HCT116 (cell line): ENCODE measurements around the gene MYH14. TPM values are rescaled to one million over a fixed set of nuclear protein-coding genes. Genes with fewer than 3 reads are reported as not detected.

Source experiments
- ATAC-seq: fragments of 200-7000 bp; cut with Tn5 transposase; 2 replicates; pipeline ENCODE4 v1.9.1; 2020; ENCODE audit warnings: mild to moderate bottlenecking, moderate library complexity
- BruUV-seq: library from RNA; stranded (reverse); fragments of 400-500 nt; replicated peaks from 2 replicates; lab custom pipeline; 2021; lab: Mats Ljungman, UMichigan
- CTCF ChIA-PET: fragments of 300-600 bp; sonication (Branson Sonifier 250); formaldehyde crosslinking; loops from one replicate; lab custom pipeline; 2021; ENCODE audit warnings: antibody characterized with exemption; lab: Charles Lee
- POLR2A ChIA-PET: fragments of 300-600, 350-600 bp; sonication (Branson Sonifier 250); formaldehyde crosslinking; loops from one replicate; lab custom pipeline; 2021; ENCODE audit warnings: antibody characterized with exemption; lab: Charles Lee
- RAD21 ChIA-PET, 2 experiments: fragments of 300-600 bp; sonication (Branson Sonifier 250); formaldehyde crosslinking; loops; one replicate each; lab custom pipeline; 2023; ENCODE audit warnings: low total read pairs in 2 of 2; ENCODE audit not compliant: uncharacterized antibody in 2 of 2, unreplicated experiment in 2 of 2, low non-redundant PET in 1 of 2; lab: Charles Lee
- DNase-seq: peaks from one replicate; pipeline ENCODE4 v3.0.0-alpha.2; 2010; ENCODE audit warnings: low read depth, low spot score
- H2AFZ ChIP-seq: fragments of 200-600 bp; shearing (Covaris generic), sonication (generic); 2 replicates; pipeline ENCODE4 v1.6.1; 2017; ENCODE audit warnings: low read depth, mixed run types, mixed read lengths, antibody characterized with exemption, low read length; ENCODE audit not compliant: poor library complexity, severe bottlenecking
- H3K27ac ChIP-seq: 2 replicates; pipeline ENCODE4 v1.5.1; 2012; ENCODE audit warnings: low read depth, low read length
- H3K27me3 ChIP-seq: fragments of 200-600 bp; sonication (generic); 2 replicates; pipeline ENCODE4 v1.6.1; 2016; ENCODE audit warnings: mixed run types, low read length, mixed read lengths; ENCODE audit not compliant: insufficient read depth
- H3K36me3 ChIP-seq, 2 experiments: fragments of 200-500 bp in 1 of 2; fragments of 200-600 bp in 1 of 2; sonication (Bioruptor generic) in 1 of 2; sonication (generic) in 1 of 2; 2 replicates each; pipeline versions ENCODE4 v1.5.1 to v1.6.1; 2014 to 2016; ENCODE audit warnings: low read length in 2 of 2, inconsistent platforms in 1 of 2, mixed read lengths in 1 of 2, mixed run types in 1 of 2; ENCODE audit not compliant: insufficient read depth in 2 of 2, control insufficient read depth in 1 of 2
- H3K4me1 ChIP-seq, 2 experiments: fragments of 200-600 bp in 1 of 2; sonication (generic) in 1 of 2; 2 replicates each; pipeline versions ENCODE4 v1.5.1 to v1.6.1; 2012 to 2017; ENCODE audit warnings: low read length in 2 of 2, inconsistent platforms in 1 of 2, mild to moderate bottlenecking in 1 of 2, mixed read lengths in 1 of 2, mixed run types in 1 of 2, moderate library complexity in 1 of 2; ENCODE audit not compliant: insufficient read depth in 2 of 2, control insufficient read depth in 1 of 2
- H3K4me2 ChIP-seq: fragments of 200-600 bp; sonication (generic); 2 replicates; pipeline ENCODE4 v1.6.1; 2017; ENCODE audit warnings: mixed run types, low read length, mixed read lengths
- H3K4me3 ChIP-seq, 2 experiments: fragments of 200-600 bp in 1 of 2; sonication (generic) in 1 of 2; replicated peaks in 1 of 2; 2 replicates each; pipeline ENCODE4 v1.5.1; 2011 to 2016; ENCODE audit warnings: low read length in 2 of 2, control low read depth in 1 of 2, low read depth in 1 of 2, mild to moderate bottlenecking in 1 of 2, mixed read lengths in 1 of 2, mixed run types in 1 of 2
- H3K79me2 ChIP-seq: fragments of 200-600 bp; sonication (generic); 2 replicates; pipeline ENCODE4 v1.6.1; 2017; ENCODE audit warnings: mild to moderate bottlenecking, mixed run types, low read length, moderate library complexity, mixed read lengths; ENCODE audit not compliant: insufficient read depth
- H3K9ac ChIP-seq: fragments of 200-600 bp; sonication (generic); 2 replicates; pipeline ENCODE4 v1.6.1; 2016; ENCODE audit warnings: low read length, mixed read lengths
- H3K9me2 ChIP-seq: fragments of 200-600 bp; sonication (generic), shearing (Covaris generic); 2 replicates; pipeline ENCODE4 v1.6.1; 2017; ENCODE audit warnings: mixed run types, mild to moderate bottlenecking, moderate library complexity; ENCODE audit not compliant: insufficient read depth
- H3K9me3 ChIP-seq, 2 experiments: fragments of 200-500 bp in 1 of 2; fragments of 200-600 bp in 1 of 2; sonication (Bioruptor generic) in 1 of 2; sonication (generic) in 1 of 2; 2 replicates each; pipeline ENCODE4 v1.6.1; 2014 to 2017; ENCODE audit warnings: low read length in 2 of 2, mixed read lengths in 2 of 2, inconsistent platforms in 1 of 2, low read depth in 1 of 2, mild to moderate bottlenecking in 1 of 2, mixed run types in 1 of 2, moderate library complexity in 1 of 2; ENCODE audit not compliant: control insufficient read depth in 1 of 2, insufficient read depth in 1 of 2
- H4K20me1 ChIP-seq: fragments of 200-600 bp; sonication (generic), shearing (Covaris generic); 2 replicates; pipeline ENCODE4 v1.6.1; 2017; ENCODE audit warnings: mixed run types, mild to moderate bottlenecking, moderate library complexity; ENCODE audit not compliant: insufficient read depth
- CBX3 ChIP-seq: IDR thresholded peaks from 2 replicates; pipeline ENCODE4 v1.6.1; 2012; ENCODE audit warnings: low read depth
- EGR1 ChIP-seq: IDR thresholded peaks from 2 replicates; pipeline ENCODE4 v1.6.1; 2012; ENCODE audit warnings: low read depth
- ELF1 ChIP-seq: IDR thresholded peaks from 2 replicates; pipeline ENCODE4 v1.6.1; 2012; ENCODE audit warnings: low read depth, borderline replicate concordance
- EZH2 ChIP-seq: fragments of 200-600 bp; sonication (generic); IDR thresholded peaks from 2 replicates; pipeline ENCODE4 v1.6.1; 2017; ENCODE audit warnings: antibody characterized with exemption, mixed run types
- FOSL1 ChIP-seq: IDR thresholded peaks from 2 replicates; pipeline ENCODE4 v1.6.1; 2012; ENCODE audit warnings: low read depth
- POLR2A ChIP-seq: IDR thresholded peaks from 2 replicates; pipeline ENCODE4 v1.7.0; 2011; ENCODE audit warnings: borderline replicate concordance; ENCODE audit not compliant: insufficient read depth, insufficient read length; ENCODE audit errors: extremely low read depth
- POLR2AphosphoS5 ChIP-seq: IDR thresholded peaks from 2 replicates; pipeline ENCODE4 v1.6.1; 2011; ENCODE audit warnings: mild to moderate bottlenecking, low read depth, low read length, moderate library complexity
- SIN3A ChIP-seq: IDR thresholded peaks from 2 replicates; pipeline ENCODE4 v1.6.1; 2012; ENCODE audit warnings: low read depth
- SRF ChIP-seq: IDR thresholded peaks from 2 replicates; pipeline ENCODE4 v1.6.1; 2012; ENCODE audit warnings: low read depth
- ZFX ChIP-seq: fragments of 450-650 bp; IDR thresholded peaks from 2 replicates; pipeline ENCODE4 v1.6.1; 2017
- ZNF274 ChIP-seq: fragments of 200-500 bp; sonication (Bioruptor generic); IDR thresholded peaks from 2 replicates; pipeline ENCODE4 v1.6.1; 2014; ENCODE audit warnings: mild to moderate bottlenecking, low read depth, low read length, inconsistent platforms
- intact Hi-C: fragments of 100-400 bp; cut with micrococcal nuclease; formaldehyde crosslinking; loops from 2 replicates; pipeline ENCODE4 v1.10.0; 2022
- total RNA-seq: library from RNA; stranded (reverse); gene quantifications from one replicate; pipeline ENCODE4 v1.2.1, GENCODE V29; 2021; ENCODE audit not compliant: unreplicated experiment
- TF ChIP-seq, protein P1 (sequence below): IDR thresholded peaks from 2 replicates; pipeline ENCODE4 v1.6.1; 2012
- TF ChIP-seq, protein P2 (sequence below), 3 experiments: fragments of 200-600 bp in 1 of 3; sonication (generic) in 1 of 3; IDR thresholded peaks in 2 of 3; conservative IDR thresholded peaks in 1 of 3; 2 replicates each; pipeline ENCODE4 v1.5.1; 2012 to 2017; ENCODE audit warnings: low read depth in 2 of 3, low read length in 2 of 3, antibody characterized with exemption in 1 of 3, borderline replicate concordance in 1 of 3, control low read depth in 1 of 3, mild to moderate bottlenecking in 1 of 3, mixed read lengths in 1 of 3, mixed run types in 1 of 3, moderate library complexity in 1 of 3; ENCODE audit not compliant: insufficient read depth in 1 of 3
- TF ChIP-seq, protein P3 (sequence below): IDR thresholded peaks from 2 replicates; pipeline ENCODE4 v1.6.1; 2012; ENCODE audit warnings: low read depth
- TF ChIP-seq, protein P4 (sequence below): IDR thresholded peaks from 2 replicates; pipeline ENCODE4 v1.6.1; 2011; ENCODE audit warnings: mild to moderate bottlenecking, low read length, moderate library complexity; ENCODE audit not compliant: insufficient replicate concordance; ENCODE audit errors: extremely low read depth

Gene MYH14
- total RNA-seq, 1 experiment from 2014 or later = 60.1 TPM

DNA sequence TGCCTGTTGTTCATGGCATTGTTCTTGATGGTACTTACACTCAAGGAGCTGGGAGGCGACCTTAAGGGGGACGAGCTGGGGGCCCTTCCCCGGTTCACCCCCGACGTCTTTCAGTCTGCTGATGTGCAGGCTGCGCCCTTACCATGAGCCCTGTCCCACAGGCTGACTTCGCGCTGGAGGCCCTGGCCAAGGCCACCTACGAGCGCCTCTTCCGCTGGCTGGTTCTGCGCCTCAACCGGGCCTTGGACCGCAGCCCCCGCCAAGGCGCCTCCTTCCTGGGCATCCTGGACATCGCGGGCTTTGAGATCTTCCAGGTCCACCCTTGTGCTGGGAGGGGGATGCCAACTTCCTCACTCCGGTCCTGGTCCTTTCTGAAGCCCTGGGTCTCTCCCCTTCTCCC, 45.4 kb downstream of the MYH14 start:
- TF ChIP-seq, protein P1, sequence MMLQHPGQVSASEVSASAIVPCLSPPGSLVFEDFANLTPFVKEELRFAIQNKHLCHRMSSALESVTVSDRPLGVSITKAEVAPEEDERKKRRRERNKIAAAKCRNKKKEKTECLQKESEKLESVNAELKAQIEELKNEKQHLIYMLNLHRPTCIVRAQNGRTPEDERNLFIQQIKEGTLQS = no peak
- TF ChIP-seq ZNF274 (no peak), FOSL1 (no peak), EZH2 (no peak), SIN3A (no peak), EGR1 (no peak), CBX3 (no peak), SRF (no peak), ZFX (no peak), ELF1 (no peak), POLR2AphosphoS5 (no peak), POLR2A (no peak)
- TF ChIP-seq, protein P2, sequence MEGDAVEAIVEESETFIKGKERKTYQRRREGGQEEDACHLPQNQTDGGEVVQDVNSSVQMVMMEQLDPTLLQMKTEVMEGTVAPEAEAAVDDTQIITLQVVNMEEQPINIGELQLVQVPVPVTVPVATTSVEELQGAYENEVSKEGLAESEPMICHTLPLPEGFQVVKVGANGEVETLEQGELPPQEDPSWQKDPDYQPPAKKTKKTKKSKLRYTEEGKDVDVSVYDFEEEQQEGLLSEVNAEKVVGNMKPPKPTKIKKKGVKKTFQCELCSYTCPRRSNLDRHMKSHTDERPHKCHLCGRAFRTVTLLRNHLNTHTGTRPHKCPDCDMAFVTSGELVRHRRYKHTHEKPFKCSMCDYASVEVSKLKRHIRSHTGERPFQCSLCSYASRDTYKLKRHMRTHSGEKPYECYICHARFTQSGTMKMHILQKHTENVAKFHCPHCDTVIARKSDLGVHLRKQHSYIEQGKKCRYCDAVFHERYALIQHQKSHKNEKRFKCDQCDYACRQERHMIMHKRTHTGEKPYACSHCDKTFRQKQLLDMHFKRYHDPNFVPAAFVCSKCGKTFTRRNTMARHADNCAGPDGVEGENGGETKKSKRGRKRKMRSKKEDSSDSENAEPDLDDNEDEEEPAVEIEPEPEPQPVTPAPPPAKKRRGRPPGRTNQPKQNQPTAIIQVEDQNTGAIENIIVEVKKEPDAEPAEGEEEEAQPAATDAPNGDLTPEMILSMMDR (IDR thresholded peaks at IDR 0.05 in 2 of 3, conservative IDR thresholded peaks at IDR 0.05 in 1 of 3; ENCODE audit: borderline replicate concordance in 1 of 3, insufficient read depth in 1 of 3, low read depth in 2 of 3, low read length in 2 of 3) = no peak
- TF ChIP-seq, protein P3, sequence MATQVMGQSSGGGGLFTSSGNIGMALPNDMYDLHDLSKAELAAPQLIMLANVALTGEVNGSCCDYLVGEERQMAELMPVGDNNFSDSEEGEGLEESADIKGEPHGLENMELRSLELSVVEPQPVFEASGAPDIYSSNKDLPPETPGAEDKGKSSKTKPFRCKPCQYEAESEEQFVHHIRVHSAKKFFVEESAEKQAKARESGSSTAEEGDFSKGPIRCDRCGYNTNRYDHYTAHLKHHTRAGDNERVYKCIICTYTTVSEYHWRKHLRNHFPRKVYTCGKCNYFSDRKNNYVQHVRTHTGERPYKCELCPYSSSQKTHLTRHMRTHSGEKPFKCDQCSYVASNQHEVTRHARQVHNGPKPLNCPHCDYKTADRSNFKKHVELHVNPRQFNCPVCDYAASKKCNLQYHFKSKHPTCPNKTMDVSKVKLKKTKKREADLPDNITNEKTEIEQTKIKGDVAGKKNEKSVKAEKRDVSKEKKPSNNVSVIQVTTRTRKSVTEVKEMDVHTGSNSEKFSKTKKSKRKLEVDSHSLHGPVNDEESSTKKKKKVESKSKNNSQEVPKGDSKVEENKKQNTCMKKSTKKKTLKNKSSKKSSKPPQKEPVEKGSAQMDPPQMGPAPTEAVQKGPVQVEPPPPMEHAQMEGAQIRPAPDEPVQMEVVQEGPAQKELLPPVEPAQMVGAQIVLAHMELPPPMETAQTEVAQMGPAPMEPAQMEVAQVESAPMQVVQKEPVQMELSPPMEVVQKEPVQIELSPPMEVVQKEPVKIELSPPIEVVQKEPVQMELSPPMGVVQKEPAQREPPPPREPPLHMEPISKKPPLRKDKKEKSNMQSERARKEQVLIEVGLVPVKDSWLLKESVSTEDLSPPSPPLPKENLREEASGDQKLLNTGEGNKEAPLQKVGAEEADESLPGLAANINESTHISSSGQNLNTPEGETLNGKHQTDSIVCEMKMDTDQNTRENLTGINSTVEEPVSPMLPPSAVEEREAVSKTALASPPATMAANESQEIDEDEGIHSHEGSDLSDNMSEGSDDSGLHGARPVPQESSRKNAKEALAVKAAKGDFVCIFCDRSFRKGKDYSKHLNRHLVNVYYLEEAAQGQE = no peak
- TF ChIP-seq, protein P4, sequence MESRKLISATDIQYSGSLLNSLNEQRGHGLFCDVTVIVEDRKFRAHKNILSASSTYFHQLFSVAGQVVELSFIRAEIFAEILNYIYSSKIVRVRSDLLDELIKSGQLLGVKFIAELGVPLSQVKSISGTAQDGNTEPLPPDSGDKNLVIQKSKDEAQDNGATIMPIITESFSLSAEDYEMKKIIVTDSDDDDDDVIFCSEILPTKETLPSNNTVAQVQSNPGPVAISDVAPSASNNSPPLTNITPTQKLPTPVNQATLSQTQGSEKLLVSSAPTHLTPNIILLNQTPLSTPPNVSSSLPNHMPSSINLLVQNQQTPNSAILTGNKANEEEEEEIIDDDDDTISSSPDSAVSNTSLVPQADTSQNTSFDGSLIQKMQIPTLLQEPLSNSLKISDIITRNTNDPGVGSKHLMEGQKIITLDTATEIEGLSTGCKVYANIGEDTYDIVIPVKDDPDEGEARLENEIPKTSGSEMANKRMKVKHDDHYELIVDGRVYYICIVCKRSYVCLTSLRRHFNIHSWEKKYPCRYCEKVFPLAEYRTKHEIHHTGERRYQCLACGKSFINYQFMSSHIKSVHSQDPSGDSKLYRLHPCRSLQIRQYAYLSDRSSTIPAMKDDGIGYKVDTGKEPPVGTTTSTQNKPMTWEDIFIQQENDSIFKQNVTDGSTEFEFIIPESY = no peak
- RAD21 ChIA-PET = no interaction called here
- DNase-seq = no peak
- Histone ChIP-seq H3K27me3 (no peaks in the 10 kb centered on the region), H3K27ac (no peak overlapping the region), H4K20me1 (no peaks in the 10 kb centered on the region), H3K36me3 (peaks cover 0 to 12% of the 10 kb centered on the region in 2 experiments; a peak in 2 of 4 replicates), H3K9me2 (no peaks in the 10 kb centered on the region), H2AFZ (no peak overlapping the region), H3K4me2 (no peak overlapping the region), H3K4me3 (no peak overlapping the region), H3K9me3 (0 out of 4 replicates have a peak, but pooled peaks cover 0 to 5% of the 10 kb centered on the region in 2 experiments), H3K9ac (no peak overlapping the region), H3K4me1 (no peaks in the 10 kb centered on the region), H3K79me2 (no peaks in the 10 kb centered on the region)
- CTCF ChIA-PET = interaction anchor here (1.4 kb wide), 1 partner anchor 10 kb away, joined by 4 read pairs; no protein-coding TSS in a partner anchor
- POLR2A ChIA-PET = no interaction called here
- ATAC-seq = no peak
- intact Hi-C loops = no loop called here
- no TSS peak for BruUV-seq
